GM19397 (cell line): ENCODE results near the gene TFAM.
"Not testable (repeated sequence)": the region's sequence is repeated elsewhere in the genome, so short reads cannot be mapped to it uniquely, and the experiment has no call there.

Experiments used
- ATAC-seq: cut with Tn5 transposase; IDR thresholded peaks from one replicate; pipeline ENCODE4 v1.9.1; 2021; ENCODE audit warnings: mild to moderate bottlenecking, moderate library complexity; ENCODE audit not compliant: unreplicated experiment

The TFAM gene

GRCh38 chr10:58372607-58373441 lies 12.4 kb upstream of the TFAM start:
- ATAC-seq: no peak

- ATAC-seq: no peak
These were observed 11.8 kb upstream of the TFAM start for GRCh38 chr10:58373442-58373827.

DNA sequence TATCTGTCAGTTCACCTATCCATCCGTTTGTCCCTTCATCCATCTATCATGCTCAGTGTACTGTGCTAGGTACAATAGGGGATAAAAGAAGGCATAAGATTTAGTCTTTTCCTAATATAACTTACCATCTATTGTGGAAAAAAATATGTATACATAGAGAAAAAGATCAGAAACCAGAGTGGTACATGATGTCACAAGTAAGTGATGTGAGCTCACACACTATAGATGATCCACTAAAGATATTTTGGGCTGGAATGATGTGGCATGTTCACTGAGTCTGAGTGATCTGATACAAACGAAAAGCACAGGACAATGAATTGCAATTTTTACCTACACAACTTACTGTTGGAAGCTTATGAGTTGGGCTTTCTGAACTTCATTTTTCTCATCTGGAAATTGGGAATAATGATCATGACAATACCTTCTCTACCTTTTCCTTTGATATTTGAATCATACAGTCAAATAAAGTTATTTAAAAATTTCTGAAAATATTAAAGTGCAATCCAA lies 2.7 kb upstream of the TFAM start:
- ATAC-seq: no peak

GRCh38 chr10:58384095-58384494 lies 1.1 kb upstream of the TFAM start:
- no peak for ATAC-seq

GRCh38 chr10:58384544-58384998 lies 639 bp upstream of the TFAM start:
- ATAC-seq: no peak

GRCh38 chr10:58385784-58386112 lies 538 bp downstream of the TFAM start:
- peak; percentile 7 for ATAC-seq

DNA sequence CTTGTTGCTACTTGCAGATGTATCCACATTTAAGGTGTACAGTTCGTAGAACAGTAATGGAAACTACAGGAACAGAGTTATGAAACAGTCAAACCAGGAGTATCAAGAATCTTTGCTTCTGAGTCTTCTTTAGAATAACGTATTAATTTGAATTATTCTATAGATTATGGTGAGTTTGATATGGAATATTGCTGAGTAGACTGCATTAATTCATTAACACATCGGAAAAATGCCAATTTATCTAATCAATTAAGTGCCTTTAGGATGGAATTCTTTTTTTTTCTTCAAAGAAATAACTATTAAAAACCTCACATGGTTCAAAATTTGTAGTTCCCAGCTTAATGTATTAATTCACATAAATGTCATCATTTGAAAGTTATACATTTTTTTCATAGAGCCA lies 3.8 kb downstream of the TFAM start:
- no peak for ATAC-seq

DNA sequence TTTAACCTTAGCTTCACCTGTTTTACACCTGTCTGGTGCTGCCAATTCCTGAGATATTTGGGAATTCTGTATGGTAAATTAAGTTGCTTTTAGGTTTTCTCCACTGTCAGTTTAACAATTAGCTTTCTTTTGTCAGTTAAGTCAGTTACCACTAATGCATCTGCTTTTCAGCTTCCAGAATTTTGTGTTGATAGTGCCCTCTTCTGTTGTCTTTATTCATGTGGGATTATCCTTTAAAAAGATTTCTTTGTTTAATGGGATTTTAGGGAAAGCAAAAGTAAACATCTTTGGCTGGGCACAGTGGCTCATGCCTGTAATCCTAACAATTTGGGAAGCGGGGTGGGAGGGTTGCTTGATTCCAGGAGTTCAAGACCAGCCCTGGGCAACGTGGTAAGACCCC lies 8.1 kb downstream of the TFAM start:
- ATAC-seq: no peak

GRCh38 chr10:58394471-58394870 lies 9.3 kb downstream of the TFAM start:
- ATAC-seq: no peak

DNA sequence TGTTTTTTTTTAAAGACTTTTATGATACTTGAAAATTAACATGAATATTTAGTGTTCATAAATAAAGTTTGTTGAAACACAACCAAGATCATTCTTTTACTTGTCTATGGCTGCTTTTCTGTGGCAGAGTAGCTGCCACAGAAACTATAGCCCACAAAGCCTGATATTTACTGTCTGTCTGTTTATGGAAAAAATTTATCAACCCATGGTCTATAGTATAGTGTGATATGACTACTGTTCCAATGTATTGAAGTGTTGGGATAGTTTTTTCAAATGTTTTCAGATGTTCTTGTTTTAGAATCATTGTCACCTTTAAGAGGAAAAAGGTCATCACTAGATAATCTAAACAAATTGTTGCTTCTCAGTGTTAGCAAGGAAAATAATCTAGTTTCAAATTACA lies 10.8 kb downstream of the TFAM start:
- ATAC-seq: no peak

DNA sequence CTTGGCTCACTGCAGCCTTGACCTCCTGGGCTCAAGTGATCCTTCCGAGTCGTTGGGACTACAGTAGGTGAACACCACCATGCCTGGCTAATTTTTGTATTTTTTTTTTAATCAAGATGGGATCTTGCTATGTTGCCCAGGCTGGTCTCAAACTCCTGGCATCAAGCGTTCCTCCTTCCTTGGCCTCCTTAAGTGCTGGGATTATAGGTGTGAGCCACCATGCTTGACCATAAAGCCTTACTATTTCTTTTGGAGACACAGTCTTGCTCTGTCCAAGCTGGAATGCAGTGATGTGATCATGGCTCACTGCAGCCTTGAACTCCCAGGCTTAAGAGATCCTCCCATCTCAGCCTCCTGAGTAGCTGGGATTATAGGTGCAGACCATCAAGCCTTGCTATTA lies 12.6 kb downstream of the TFAM start:
- no peak for ATAC-seq

DNA sequence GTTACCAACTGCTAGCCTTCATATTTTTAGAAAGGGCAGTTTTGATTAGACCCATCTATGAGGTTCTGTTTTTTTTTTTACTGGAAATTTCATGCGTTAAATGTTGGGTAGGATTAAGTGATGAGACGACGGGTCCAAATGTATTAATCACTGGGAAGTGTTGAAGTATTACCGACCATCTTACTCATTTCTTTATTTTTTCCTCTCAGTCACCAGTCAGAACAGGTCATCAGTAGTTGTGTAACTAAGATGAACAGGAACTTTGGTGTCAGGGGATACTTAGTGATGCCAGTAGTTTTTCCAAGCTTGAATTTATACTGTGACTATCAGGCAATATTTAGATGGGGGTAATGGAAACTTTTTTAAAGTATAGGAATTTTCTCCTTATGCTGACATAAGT lies 14.2 kb downstream of the TFAM start:
- no peak for ATAC-seq

- ATAC-seq: no peak
These were observed 15.4 kb downstream of the TFAM start for GRCh38 chr10:58400609-58401008.

DNA sequence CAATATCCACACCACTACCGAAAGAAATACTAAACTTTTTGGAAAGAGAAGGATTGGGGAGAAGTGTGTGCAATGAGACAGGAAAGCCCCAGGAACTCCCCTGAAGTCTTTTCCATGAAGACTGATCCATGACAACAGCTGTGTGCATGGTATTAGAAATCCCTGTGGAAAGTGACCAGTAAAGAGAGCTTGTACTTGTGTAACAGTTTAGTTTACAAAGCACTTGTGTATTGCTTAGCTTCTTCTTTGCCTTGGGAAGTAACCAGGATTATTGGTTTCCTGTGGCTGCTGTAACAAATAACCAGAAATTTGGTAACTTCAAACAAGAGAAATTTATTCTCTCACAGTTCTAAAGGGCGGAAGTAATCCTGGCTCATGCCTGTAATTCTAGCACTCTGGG lies 18.8 kb downstream of the TFAM start:
- ATAC-seq: no peak

- ATAC-seq: no peak
These were observed 24.9 kb downstream of the TFAM start for GRCh38 chr10:58409956-58410610.

DNA sequence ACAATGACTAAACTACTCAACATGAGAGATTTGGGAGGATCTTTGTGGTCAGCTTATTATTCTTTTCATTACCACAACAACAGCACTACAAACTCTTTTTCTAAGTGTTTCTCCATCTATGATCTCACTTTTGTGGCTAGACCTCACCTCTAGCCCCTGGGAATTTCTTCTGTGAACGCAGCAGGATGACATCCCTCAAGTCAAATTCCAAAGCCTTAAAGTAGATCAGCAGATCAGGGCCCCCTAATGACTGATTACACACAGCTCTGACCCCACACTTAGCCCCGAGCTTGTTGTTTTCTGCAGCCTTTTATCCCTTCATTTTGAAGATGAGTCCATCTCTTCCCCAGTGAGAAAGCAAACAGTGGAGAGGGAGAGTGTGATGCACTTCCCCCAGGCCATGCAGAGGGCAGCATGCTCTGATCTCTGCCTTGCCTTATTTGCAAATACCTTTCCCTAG lies 27.3 kb downstream of the TFAM start:
- no peak for ATAC-seq

DNA sequence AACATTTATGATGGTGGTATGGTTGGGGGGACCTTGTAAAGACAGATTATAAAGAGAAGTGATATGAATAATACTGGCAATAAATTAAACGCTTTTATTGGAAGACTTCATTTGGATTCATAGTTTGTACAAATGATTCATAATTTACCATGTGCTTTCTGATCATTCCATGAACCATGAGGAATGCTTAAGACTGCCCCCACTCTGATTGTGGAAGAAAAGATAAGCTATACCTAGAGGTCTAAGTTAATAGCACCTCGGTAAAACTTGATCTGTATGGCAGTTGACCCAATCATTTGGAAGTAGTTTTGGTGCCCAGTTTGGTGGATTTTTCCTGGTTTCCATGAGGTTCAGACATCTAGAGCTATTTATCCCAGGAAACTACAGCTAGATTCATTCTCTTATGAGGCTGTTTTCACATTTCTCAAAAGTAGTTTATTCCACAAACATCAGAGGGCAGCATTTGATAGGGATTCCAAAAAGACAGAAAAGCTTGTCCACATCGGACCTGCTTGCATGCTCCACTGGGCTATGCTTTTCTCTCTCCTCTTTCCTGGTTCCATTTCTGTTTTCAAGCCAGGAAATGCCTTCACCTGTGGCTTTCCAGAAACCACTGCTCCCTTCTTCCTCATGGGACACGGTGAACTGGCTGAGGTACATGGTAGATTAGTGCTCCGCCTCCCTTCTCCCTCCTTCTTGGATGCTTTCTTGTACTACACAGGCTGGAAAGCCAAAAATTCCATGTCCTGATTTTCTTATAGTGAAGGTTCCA lies 29.2 kb downstream of the TFAM start:
- ATAC-seq: no peak

- ATAC-seq: no peak
These were observed 30.5 kb downstream of the TFAM start for GRCh38 chr10:58415757-58416156.

GRCh38 chr10:58417902-58418301 lies 32.7 kb downstream of the TFAM start:
- ATAC-seq: not testable (repeated sequence)

- ATAC-seq: no peak
These were observed 39.0 kb downstream of the TFAM start for GRCh38 chr10:58424176-58424575.

DNA sequence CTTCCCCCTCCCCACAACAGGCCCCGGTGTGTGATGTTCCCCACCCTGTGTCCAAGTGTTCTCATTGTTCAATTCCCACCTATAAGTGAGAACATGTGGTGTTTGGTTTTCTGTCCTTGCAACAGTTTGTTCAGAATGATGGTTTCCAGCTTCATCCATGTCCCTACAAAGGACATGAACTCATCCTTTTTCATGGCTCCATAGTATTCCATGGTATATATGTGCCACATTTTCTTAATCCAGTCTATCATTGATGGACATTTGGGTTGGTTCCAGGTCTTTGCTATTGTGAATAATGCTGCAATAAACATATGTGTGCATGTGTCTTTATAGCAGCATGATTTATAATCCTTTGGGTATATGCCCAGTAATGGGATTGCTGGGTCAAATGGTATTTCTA lies 43.2 kb downstream of the TFAM start:
- not testable (repeated sequence) for ATAC-seq

GRCh38 chr10:58431903-58432302 lies 46.7 kb downstream of the TFAM start:
- ATAC-seq: no peak
